GM18873 (cell line): Measurements from ENCODE around the gene C2orf42.
"Not testable (repeated sequence)": the region's sequence is repeated elsewhere in the genome, so short reads cannot be mapped to it uniquely, and the experiment has no call there.

Experiments used
- ATAC-seq: cut with Tn5 transposase; IDR thresholded peaks from one replicate; pipeline ENCODE4 v1.9.1; 2021; ENCODE audit warnings: mild to moderate bottlenecking, moderate library complexity, moderate number of reproducible peaks; ENCODE audit not compliant: unreplicated experiment, low FRiP score

Gene C2orf42

DNA sequence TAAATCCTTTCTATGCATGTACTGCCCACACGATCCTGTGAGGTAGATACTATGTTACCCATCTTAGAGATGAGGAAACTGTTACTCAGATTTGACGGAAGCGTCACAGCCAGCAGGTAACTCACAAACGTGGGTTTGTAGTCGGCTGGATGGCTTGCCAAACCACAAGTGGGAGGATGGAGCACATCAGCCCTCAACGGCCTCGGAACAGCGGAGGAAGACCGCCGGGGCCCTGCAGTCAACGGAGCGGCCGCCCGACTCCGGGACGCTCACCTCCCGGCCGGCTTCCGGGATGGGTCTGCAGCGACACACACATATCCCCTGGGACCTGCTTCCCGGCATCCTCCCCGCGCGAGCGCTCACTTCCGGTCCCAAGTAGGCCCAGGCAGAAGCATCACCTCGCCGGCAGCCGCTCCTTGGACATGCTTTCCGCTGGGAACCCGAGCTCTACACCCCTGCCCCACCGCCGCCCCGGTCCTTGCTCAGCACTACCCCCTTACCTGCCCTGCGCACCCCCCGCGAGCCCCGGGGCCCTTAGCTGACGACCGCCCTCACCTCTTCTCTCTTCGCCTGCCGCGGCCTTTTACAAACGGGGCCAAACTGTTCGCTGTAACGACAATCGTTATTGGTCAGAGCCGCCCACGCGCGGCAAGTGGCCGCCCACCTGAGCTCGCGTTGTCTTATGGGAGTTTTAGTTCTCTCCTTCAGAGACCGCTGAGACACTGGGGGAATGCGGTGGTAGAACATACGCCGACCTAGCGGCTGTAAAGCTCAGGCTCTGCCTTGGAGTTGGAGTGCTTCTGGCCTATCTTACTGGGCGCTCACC is at the start of gene C2orf42:
TSS of gene C2orf42 (minus strand) at position 602 of the 826 bp plus-strand sequence. CDS start 9,034 bp downstream, outside the sequence.
- ATAC-seq = peak; percentile 80

DNA sequence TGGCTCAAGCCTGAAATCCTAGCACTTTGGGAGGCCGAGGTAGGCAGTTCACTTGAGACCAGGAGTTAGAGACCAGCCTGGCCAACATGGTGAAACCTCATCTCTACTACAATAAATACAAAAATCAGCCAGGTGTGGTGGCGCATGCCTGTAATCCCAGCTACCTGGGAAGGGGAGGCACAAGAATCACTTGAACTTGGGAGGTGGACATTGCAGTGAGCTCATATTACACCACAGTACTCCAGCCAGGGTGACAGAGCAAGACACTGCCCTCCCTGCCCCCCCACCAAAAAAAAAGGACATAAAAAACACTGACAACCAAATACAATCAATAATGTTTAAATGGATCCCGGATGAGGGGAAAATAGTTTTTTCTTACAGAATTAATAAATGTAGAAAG is 49.8 kb upstream of the C2orf42 start:
- ATAC-seq = no peak

- no peak for ATAC-seq
Observed at GRCh38 chr2:70233926-70234325, 43.1 kb upstream of the C2orf42 start.

GRCh38 chr2:70226781-70227180 is 36.0 kb upstream of the C2orf42 start:
- ATAC-seq = no peak

DNA sequence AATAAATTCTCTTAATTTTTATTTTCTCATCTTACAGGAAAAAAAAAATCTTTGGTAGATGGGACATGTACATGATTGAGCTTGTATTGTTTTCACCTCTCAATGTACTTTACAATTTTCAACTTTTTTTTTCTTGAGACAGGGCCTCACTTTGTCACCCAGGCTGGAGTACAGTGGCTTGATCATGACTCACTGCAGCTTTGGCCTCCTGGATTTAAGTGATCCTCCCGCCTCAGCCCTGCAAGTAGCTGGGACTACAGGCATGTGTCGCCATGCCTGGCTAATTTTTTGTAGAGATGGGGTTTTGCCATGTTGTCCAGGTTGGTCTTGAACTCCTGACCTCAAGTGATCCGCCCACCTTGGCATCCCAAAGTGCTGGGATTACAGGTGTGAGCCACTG is 32.5 kb upstream of the C2orf42 start:
- ATAC-seq = not testable (repeated sequence)

DNA sequence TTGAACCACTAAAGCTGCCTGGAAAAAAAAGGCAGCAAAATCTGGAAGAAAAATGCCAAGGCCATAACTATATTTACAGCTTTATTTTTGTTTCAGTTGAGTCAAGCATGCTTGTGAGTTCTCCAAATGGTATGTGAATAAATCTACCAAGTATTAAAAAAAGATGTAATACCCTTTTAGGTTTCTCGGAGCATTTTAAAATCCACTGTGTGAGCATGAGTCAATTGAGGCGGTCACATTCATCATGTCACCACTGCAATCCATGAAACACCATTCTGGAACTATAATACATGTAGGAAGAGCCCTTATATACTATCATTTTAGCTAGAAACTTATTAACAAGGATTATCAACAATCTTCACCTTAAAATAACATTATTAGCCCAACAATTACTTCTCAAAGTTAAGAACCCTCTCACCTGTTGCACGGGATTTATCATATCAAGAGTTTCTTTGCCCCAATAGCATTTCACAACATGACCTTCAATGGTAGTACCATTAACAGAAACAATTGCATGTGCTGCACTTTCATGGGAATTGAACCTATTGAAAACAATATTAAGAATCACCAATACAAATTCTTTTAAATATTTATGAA is 24.2 kb upstream of the C2orf42 start:
- no peak for ATAC-seq

- no peak for ATAC-seq
Observed at GRCh38 chr2:70214365-70214764, 23.5 kb upstream of the C2orf42 start.

DNA sequence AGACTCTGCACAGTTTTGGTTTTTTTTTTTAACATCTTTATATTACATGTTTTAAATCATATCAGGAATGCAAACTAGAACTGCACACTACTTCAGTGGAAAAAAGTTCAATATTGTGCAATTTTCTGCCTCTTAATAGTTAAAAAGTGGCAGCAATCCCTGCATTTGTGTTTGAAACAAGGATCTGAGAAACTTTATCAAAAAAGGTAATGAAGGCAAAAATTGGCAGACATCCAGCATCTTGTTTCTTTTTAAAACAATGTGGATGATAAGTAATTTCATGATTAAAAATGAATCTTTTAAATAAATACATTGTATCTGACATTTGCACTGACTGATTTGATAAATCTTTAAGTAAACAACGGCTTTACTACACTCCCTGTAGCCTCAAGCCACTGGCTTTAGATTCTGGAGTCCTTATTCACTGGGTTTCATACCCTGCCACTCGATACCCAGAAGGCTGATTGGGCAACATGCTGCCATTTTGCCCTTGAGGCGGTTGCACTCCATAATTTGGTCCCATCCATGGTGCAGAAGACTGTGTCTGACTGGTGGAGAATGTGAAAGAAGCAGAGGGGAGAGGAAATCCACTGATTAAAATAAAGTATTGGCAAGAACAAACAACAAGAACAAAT is 21.6 kb upstream of the C2orf42 start:
- no peak for ATAC-seq

GRCh38 chr2:70211595-70211994 is 20.8 kb upstream of the C2orf42 start:
- ATAC-seq = no peak

DNA sequence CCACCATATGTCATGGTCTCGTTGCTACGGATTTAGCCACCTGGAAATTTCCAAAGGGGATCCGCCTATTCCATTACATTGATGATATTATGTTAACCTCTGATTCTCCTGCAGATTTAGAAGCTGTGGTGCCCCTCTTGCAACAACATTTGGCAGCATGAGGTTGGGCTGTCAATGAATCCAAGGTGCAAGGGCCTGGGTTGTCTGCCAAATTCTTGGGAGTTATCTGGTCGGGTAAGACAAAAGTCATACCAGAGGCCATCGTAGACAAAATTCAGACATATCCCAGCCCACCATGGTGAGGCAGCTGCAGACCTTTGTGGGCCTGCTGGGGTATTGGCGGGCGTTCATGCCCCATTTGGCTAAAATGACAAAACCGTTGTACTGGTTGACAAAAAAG is 13.6 kb upstream of the C2orf42 start:
- ATAC-seq = no peak

DNA sequence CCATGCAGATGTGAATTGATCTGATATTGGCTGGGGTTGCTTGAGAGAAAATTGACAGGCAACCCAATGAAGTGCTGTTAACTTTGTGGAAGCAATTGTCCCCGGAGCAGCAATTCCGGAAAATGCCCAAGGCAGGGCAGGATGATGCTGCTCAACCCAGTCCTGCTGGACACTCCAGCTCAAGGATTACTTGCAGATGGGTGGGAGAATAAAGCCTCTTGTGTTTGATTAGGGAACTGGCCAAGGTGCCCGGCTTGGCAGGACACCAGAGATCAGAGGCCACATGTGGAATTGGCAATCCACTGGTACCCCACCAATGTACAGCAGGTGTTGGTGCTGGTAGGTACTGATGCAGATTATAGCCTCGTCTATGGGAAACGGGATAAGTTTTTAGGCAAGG is 12.3 kb upstream of the C2orf42 start:
- ATAC-seq = no peak

- ATAC-seq = no peak
Observed at GRCh38 chr2:70202236-70202806, 11.5 kb upstream of the C2orf42 start.

- no peak for ATAC-seq
Observed at GRCh38 chr2:70201831-70202230, 11.0 kb upstream of the C2orf42 start.

DNA sequence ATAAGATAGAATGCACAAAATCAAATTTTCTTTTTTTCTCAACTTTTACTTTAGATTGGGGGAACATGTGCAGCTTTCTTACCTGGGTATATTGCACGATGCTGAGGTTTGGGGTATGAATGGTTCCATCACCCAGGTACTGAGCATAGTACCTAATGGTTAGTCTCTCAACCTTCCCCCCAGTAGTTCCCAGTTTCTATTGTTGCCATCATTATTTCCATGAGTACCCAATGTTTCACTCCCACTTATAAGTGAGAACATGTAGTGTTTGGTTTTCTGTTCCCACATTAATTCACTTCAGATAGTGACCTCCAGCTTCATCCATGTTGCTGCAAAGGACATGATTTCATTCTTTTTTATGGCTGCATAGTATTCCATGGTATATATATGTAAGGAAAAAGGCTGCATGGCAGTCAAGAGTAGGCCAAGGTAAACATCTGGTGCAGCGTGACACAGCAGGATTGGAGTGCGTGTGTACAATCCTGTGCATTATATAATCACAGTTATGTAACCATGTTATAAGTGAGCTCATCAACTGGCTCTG is 10.5 kb upstream of the C2orf42 start:
- ATAC-seq = no peak

DNA sequence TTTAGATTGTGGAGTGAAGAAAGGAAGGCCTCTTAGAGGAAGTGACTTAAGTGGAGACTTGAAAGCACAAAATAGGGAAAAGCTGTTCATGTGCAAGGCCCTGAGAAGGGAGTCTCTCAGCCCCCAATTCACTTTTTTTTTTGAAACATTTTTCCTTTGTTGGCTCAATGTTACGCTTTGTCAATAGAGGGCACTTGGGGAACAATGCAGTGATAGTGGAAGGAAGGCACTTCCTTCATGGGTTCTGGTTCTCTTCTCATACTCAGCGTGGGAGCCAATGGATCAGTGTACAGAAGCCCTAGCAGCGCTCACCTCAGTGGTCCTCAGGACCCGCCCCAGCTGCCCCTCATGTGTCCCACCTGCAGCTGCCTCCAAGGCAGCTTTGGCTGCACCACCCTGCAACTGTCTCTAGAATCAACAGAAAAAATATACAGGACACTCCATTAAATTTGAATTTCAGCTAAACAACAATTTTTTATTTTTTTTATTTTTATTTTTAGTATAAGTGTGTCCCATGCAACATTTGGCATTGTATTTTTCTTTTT is 8.6 kb upstream of the C2orf42 start:
- no peak for ATAC-seq

GRCh38 chr2:70192516-70192915 is 1.7 kb upstream of the C2orf42 start:
- ATAC-seq = no peak

DNA sequence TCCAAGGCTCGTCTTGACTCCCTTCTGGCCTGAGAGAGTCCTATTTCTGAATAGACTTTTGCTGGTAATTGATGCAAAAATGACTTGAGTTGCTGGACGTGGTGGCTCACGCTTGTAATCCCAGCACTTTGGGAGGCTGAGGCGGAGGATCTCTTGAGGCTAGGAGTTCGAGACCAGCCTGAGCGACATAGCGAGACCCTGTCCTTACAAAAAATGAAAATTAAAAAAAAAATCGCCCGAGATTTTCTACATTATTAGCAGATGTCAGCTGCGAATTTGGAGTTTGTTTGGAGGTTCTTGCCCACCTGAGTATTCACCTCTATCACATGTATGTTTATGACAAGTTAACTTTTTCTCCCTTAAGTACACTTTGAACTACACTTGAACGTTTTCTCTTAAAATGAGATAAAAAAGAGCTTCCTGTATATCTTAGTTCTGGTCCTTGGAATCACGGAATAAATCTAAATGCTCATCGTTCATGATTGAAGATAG is 471 bp upstream of the C2orf42 start:
- no peak for ATAC-seq

DNA sequence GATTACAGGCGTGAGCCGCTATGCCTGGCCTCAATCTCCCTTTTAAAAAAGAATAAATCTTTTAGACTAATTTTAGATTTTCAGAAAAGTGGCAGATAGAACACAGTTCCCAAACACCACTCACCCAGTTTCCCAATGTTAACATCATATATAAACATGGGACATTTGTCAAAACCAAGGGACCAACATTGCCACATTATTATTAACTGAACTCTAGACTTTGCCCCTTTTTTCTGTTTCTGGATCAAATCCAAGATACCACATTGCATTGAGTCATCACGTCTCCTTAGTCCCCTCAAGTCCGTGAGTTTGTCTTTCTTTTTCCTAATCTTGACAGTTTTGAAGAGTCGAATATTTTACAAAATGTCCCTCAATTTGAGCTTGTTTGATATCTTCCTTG is 2.4 kb downstream of the C2orf42 start:
- ATAC-seq = no peak

DNA sequence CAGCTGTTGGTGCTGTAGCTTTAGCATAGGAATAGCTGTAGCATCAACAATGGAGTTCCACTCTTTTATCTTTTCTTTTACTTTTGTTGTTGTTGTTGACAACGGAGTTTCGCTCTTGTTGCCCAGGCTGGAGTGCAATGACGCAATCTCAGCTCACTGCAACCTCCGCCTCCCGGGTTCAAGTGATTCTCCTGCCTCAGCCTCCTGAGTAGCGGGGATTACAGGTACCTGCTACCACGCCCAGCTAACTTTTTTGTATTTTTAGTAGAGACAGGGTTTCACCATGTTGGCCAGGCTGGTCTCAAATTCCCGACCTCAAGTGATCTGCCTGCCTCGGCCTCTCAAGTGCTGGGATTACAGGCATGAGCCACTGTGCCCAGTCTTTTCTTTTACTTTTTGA is 3.6 kb downstream of the C2orf42 start:
- not testable (repeated sequence) for ATAC-seq

DNA sequence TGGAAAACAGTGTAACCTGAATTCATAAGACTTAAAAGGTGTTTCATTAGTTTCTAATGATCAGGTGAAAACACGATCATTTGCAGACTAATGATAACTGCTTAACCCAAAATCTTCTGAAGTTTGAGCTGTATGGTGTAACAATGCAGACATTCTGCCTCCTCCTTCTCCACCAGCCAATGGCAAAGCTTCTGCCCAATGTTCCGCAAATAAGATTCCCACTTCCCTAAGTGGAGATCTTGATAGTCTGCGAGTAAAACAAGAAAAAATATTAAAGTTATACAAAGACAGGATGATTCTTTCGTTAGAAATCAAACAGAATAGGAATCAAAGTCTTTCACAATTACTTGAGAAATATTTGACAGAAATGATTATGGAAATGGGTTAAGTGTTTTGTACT is 8.1 kb downstream of the C2orf42 start:
- ATAC-seq = no peak
